MCF 10A (cell line): ENCODE measurements around the gene CORO1C. TPM values are rescaled to one million over a fixed set of nuclear protein-coding genes. Genes with fewer than 3 reads are reported as not detected.
A peak's percentile ranks its signal among the peaks of the same experiment; 100 is the strongest.

Source experiments
- BruUV-seq: library from RNA; stranded (reverse); fragments of 400-500 nt; replicated peaks from 2 replicates; lab custom pipeline; 2021; lab: Mats Ljungman, UMichigan
- CTCF ChIA-PET: fragments of 300-600 bp; sonication (Branson Sonifier 250); formaldehyde crosslinking; extraction: SDS; loops from one replicate; lab custom pipeline; 2021; ENCODE audit warnings: antibody characterized with exemption, inconsistent platforms; lab: Yijun Ruan, JAX
- POLR2A ChIA-PET: fragments of 300-600, 350-650 bp; sonication (Branson Sonifier 250); formaldehyde crosslinking; extraction: SDS; loops from one replicate; lab custom pipeline; 2020; ENCODE audit warnings: antibody characterized with exemption, inconsistent platforms; lab: Yijun Ruan, JAX
- DNase-seq: peaks from one replicate; pipeline ENCODE4 v3.0.0-alpha.2; 2018; ENCODE audit not compliant: unreplicated experiment
- H3K27ac Mint-ChIP-seq: one replicate; pipeline ENCODE4 v1.8.0; 2022; ENCODE audit warnings: mild to moderate bottlenecking, low read depth, mixed read lengths; ENCODE audit not compliant: unreplicated experiment
- H3K27me3 Mint-ChIP-seq: one replicate; pipeline ENCODE4 v1.8.0; 2022; ENCODE audit warnings: mixed read lengths; ENCODE audit not compliant: insufficient read depth, unreplicated experiment
- H3K36me3 Mint-ChIP-seq: one replicate; pipeline ENCODE4 v1.8.0; 2022; ENCODE audit warnings: mild to moderate bottlenecking, moderate library complexity, mixed read lengths; ENCODE audit not compliant: insufficient read depth, unreplicated experiment
- H3K4me1 Mint-ChIP-seq: one replicate; pipeline ENCODE4 v1.8.0; 2022; ENCODE audit warnings: mixed read lengths; ENCODE audit not compliant: insufficient read depth, unreplicated experiment
- H3K4me3 Mint-ChIP-seq: one replicate; pipeline ENCODE4 v1.8.0; 2022; ENCODE audit warnings: mild to moderate bottlenecking, moderate library complexity, mixed read lengths; ENCODE audit not compliant: unreplicated experiment
- H3K9me3 Mint-ChIP-seq: one replicate; pipeline ENCODE4 v1.8.0; 2022; ENCODE audit warnings: mixed read lengths; ENCODE audit not compliant: unreplicated experiment
- intact Hi-C: fragments of 100-400 bp; cut with micrococcal nuclease; formaldehyde crosslinking; loops from 2 replicates; pipeline ENCODE4 v1.14.1; 2022
- total RNA-seq: library from RNA; stranded (reverse); gene quantifications from 2 replicates; pipeline ENCODE4 v1.2.3, GENCODE V29; 2022
- TF ChIP-seq, protein P1 (sequence below): fragments of 200-600 bp; IDR thresholded peaks from one replicate; pipeline ENCODE4 v1.8.0; 2022; ENCODE audit warnings: antibody characterized with exemption, mild to moderate bottlenecking; ENCODE audit not compliant: unreplicated experiment

CORO1C gene
- total RNA-seq, 1 experiment from 2014 or later = 130 TPM

DNA sequence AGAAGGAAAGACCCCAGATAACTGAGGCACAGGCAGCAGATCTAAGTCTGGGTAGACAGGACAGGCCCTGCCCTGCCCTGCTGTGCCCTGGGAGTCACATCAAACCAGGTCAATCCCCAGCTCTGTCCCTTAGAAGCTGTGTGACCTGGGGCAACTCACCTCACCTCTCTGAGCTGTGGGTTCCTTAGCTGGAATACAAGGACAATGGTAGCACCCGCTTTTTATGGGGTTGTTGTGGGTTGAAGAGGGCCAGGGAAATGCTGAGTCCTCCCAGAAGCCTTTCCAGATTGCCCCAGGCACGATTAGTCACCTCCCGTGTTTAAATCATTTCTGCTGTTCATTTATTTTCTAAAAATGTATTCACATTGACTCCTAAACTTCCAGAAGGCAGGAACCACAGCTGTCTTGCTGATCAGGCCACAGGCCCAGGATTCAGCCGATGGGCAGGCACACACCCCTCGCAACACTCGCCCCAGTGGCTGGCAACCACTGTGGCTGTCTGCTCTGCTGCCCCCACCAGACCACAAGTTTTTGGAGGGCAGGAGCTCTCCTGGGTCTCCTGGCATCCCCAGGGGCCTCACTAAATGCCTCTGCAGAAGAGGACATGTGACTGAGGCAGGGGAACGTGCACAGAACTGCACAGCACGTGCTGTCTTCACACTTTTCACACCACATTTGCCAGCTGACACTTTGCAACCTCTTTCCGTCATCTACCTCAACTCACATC is 100.7 kb downstream of the CORO1C start:
- peak; percentile 92 for DNase-seq
- Mint-ChIP-seq H3K9me3 (no peaks in the 10 kb centered on the region), H3K27me3 (no peaks in the 10 kb centered on the region), H3K27ac (peak overlapping the region; percentile 1), H3K4me1 (peaks cover 15% of the 10 kb centered on the region), H3K36me3 (no peaks in the 10 kb centered on the region), H3K4me3 (no peak overlapping the region)
- BruUV-seq = no TSS peak
- TF ChIP-seq, protein P1, sequence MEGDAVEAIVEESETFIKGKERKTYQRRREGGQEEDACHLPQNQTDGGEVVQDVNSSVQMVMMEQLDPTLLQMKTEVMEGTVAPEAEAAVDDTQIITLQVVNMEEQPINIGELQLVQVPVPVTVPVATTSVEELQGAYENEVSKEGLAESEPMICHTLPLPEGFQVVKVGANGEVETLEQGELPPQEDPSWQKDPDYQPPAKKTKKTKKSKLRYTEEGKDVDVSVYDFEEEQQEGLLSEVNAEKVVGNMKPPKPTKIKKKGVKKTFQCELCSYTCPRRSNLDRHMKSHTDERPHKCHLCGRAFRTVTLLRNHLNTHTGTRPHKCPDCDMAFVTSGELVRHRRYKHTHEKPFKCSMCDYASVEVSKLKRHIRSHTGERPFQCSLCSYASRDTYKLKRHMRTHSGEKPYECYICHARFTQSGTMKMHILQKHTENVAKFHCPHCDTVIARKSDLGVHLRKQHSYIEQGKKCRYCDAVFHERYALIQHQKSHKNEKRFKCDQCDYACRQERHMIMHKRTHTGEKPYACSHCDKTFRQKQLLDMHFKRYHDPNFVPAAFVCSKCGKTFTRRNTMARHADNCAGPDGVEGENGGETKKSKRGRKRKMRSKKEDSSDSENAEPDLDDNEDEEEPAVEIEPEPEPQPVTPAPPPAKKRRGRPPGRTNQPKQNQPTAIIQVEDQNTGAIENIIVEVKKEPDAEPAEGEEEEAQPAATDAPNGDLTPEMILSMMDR = no peak
- intact Hi-C loops = no loop called here
- CTCF ChIA-PET = interaction anchor here (0.7 to 6.2 kb wide), 6 partner anchors 13 to 712 kb away, joined by 3 to 64 read pairs (median 4); no protein-coding TSS in a partner anchor
- POLR2A ChIA-PET = interaction anchor here (0.6 to 4.3 kb wide), 8 partner anchors 9 to 477 kb away, joined by 3 to 29 read pairs (median 4); partner anchors contain the start of genes ISCU and SART3

DNA sequence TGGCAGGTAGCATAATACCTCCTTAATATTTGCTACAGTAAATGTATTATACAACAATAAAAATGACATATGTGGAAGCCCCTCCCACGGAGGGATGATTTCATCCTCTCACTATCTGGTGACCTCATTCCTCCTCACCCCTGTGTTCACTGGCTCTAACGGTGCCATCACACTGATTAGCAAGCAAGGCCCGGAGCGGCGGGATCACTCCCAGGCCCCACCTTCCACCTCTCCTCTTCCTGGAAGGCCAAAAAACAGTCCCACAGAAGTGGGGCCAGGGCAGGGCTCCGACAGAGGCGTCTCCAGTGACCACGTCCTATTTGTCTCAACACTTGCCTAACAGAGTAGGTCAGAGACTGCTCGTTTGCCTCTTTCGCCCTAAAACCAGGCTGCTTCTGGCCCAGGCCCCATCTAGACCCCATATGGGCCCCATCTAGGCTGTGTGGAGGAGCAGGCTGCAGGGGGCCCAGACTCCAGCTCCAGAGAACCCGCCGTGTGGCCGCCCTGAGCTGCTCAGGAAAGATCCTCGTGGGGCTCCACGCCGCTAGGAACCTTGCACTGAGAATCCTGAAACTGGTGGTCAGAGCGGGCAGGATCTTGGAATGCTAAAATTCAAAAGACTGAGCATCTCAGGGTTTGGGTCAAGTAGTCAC is 101.4 kb downstream of the CORO1C start:
- peak; percentile 81 for DNase-seq
- intact Hi-C loops = no loop called here
- no peaks in the 10 kb centered on the region for H3K36me3 Mint-ChIP-seq
- H3K4me1 Mint-ChIP-seq = peaks cover 15% of the 10 kb centered on the region
- POLR2A ChIA-PET = interaction anchor here (0.6 to 4.3 kb wide), 6 partner anchors 9 to 168 kb away, joined by 3 to 29 read pairs (median 3); partner anchors contain the start of genes ISCU and SART3
- CTCF ChIA-PET = interaction anchor here (1.1 to 6.2 kb wide), 3 partner anchors 12 to 173 kb away, joined by 3 to 64 read pairs (median 5); no protein-coding TSS in a partner anchor
- peak overlapping the region; percentile 1 for H3K27ac Mint-ChIP-seq
- no peaks in the 10 kb centered on the region for H3K9me3 Mint-ChIP-seq
- TF ChIP-seq, protein P1 = no peak
- H3K4me3 Mint-ChIP-seq = no peak overlapping the region
- BruUV-seq = no TSS peak
- no peaks in the 10 kb centered on the region for H3K27me3 Mint-ChIP-seq

DNA sequence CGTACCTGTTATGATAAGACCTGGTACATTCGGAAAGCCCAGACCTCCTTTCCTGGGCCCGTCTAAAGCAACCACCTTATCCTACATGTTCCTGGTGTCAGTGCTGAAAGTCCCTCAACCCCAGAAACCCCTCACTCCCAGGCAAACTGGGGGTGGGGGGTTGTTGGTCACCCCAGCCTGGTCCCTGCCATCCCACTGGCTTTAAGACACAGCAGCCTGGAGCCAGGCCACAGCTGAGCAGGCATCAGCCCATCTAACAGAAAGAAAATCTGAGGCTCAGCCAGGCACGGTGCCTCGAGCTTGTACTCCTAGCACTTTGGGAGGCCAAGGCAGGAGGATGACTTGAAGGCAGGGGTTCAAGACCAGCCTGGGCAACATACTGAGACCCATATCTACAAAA is 102.2 kb downstream of the CORO1C start:
- no TSS peak for BruUV-seq
- Mint-ChIP-seq H3K27ac (no peak overlapping the region), H3K27me3 (no peaks in the 10 kb centered on the region), H3K4me1 (peaks cover 15% of the 10 kb centered on the region), H3K9me3 (no peaks in the 10 kb centered on the region), H3K4me3 (no peak overlapping the region), H3K36me3 (no peaks in the 10 kb centered on the region)
- no peak for DNase-seq
- POLR2A ChIA-PET = interaction anchor here (0.6 to 4.3 kb wide), 3 partner anchors 13 to 68 kb away, joined by 3 to 29 read pairs (median 3); partner anchors contain the start of genes ISCU and SART3
- TF ChIP-seq, protein P1 = no peak
- intact Hi-C loops = no loop called here
- CTCF ChIA-PET = interaction anchor here (6.2 kb wide), 1 partner anchor 11 kb away, joined by 64 read pairs; no protein-coding TSS in a partner anchor
